NCI-H2171 treated with DMSO at 0.1 percent for 48 hours (cell line): Measurements from ENCODE around the gene PTPRN2.
"Not testable (repeated sequence)": the region's sequence is repeated elsewhere in the genome, so short reads cannot be mapped to it uniquely, and the experiment has no call there.

Experiments used
- DNase-seq: peaks from one replicate; lab custom pipeline; 2025; lab: John Stamatoyannopoulos, UW

Gene PTPRN2

GRCh38 chr7:157734676-157735640, 852.7 kb downstream of the PTPRN2 start:
- no peak for DNase-seq

GRCh38 chr7:157733760-157734395, 853.7 kb downstream of the PTPRN2 start:
- not testable (repeated sequence) for DNase-seq

- no peak for DNase-seq
These were observed 856.5 kb downstream of the PTPRN2 start for GRCh38 chr7:157731126-157731525.

GRCh38 chr7:157730614-157731013, 857.0 kb downstream of the PTPRN2 start:
- DNase-seq = no peak

- no peak for DNase-seq
These were observed 858.1 kb downstream of the PTPRN2 start for GRCh38 chr7:157729566-157729965.

- no peak for DNase-seq
These were observed 859.5 kb downstream of the PTPRN2 start for GRCh38 chr7:157727964-157728615.

- DNase-seq = no peak
These were observed 860.9 kb downstream of the PTPRN2 start for GRCh38 chr7:157726764-157727163.

- DNase-seq = not testable (repeated sequence)
These were observed 862.3 kb downstream of the PTPRN2 start for GRCh38 chr7:157725312-157725711.

GRCh38 chr7:157723205-157723604, 864.4 kb downstream of the PTPRN2 start:
- no peak for DNase-seq

- DNase-seq = no peak
These were observed 865.2 kb downstream of the PTPRN2 start for GRCh38 chr7:157722137-157723060.

- DNase-seq = no peak
These were observed 866.0 kb downstream of the PTPRN2 start for GRCh38 chr7:157721468-157722136.

- no peak for DNase-seq
These were observed 867.6 kb downstream of the PTPRN2 start for GRCh38 chr7:157719705-157720655.

GRCh38 chr7:157719008-157719682, 868.5 kb downstream of the PTPRN2 start:
- no peak for DNase-seq

GRCh38 chr7:157718303-157719007, 869.2 kb downstream of the PTPRN2 start:
- DNase-seq = no peak

- no peak for DNase-seq
These were observed 870.1 kb downstream of the PTPRN2 start for GRCh38 chr7:157717211-157718174.

- no peak for DNase-seq
These were observed 871.7 kb downstream of the PTPRN2 start for GRCh38 chr7:157715938-157716280.
